ENCODE measurements around the gene MXI1. TPM values are rescaled to one million over a fixed set of nuclear protein-coding genes. Genes with fewer than 3 reads are reported as not detected.
"Not testable (repeated sequence)": the region's sequence is repeated elsewhere in the genome, so short reads cannot be mapped to it uniquely, and the experiment has no call there.

The MXI1 gene
- total RNA-seq, 1 experiment from 2014 or later: 16.6 TPM

- H3K4me1 Mint-ChIP-seq: no peaks in the 10 kb centered on the region
- TF ChIP-seq TCF7 (CRISPR knock-in tag; IDR thresholded peaks at IDR 0.05; ENCODE audit: low read depth) (no peak), ZNF219 (CRISPR knock-in tag; IDR thresholded peaks at IDR 0.05; ENCODE audit: borderline replicate concordance) (no peak), TEAD1 (CRISPR knock-in tag; IDR thresholded peaks at IDR 0.05) (no peak), NFYB (CRISPR knock-in tag; conservative IDR thresholded peaks at IDR 0.05; ENCODE audit: low read depth) (no peak), RORB (CRISPR knock-in tag; IDR thresholded peaks at IDR 0.05) (no peak), IRF1 (CRISPR knock-in tag; IDR thresholded peaks at IDR 0.05) (no peak), ARID4B (CRISPR knock-in tag; IDR thresholded peaks at IDR 0.05; ENCODE audit: borderline replicate concordance) (no peak), MAX (CRISPR knock-in tag; IDR thresholded peaks at IDR 0.05) (no peak), PRDM15 (CRISPR knock-in tag; IDR thresholded peaks at IDR 0.05) (no peak), ELF4 (CRISPR knock-in tag; IDR thresholded peaks at IDR 0.05; ENCODE audit: low read depth) (no peak), NR1H2 (CRISPR knock-in tag; IDR thresholded peaks at IDR 0.05) (no peak), ZNF281 (CRISPR knock-in tag; IDR thresholded peaks at IDR 0.05) (no peak), FOXP4 (CRISPR knock-in tag; IDR thresholded peaks at IDR 0.05) (no peak), JAZF1 (CRISPR knock-in tag; IDR thresholded peaks at IDR 0.05) (no peak), PRRX2 (CRISPR knock-in tag; IDR thresholded peaks at IDR 0.05) (no peak)
- POLR2A ChIA-PET: no interaction called here
- H3K4me3 Mint-ChIP-seq: no peak overlapping the region
- H3K36me3 Mint-ChIP-seq: no peaks in the 10 kb centered on the region
- DNase-seq (ENCODE audit: low spot score): no peak
- no peak for ATAC-seq
- H3K27ac Mint-ChIP-seq: no peak overlapping the region
- H3K9me3 Mint-ChIP-seq: no peaks in the 10 kb centered on the region
- peaks cover 31% of the 10 kb centered on the region for H3K27me3 Mint-ChIP-seq (ENCODE audit: low read depth)
- CTCF ChIA-PET: interaction anchor here (0.6 kb wide), 1 partner anchor 8 kb away, joined by 3 read pairs; no protein-coding TSS in a partner anchor
Observed at GRCh38 chr10:110184398-110184797, 23.0 kb upstream of the MXI1 start.

GRCh38 chr10:110185646-110186182, 21.7 kb upstream of the MXI1 start:
- CTCF ChIA-PET; ATAC-seq; H3K9me3 Mint-ChIP-seq; H3K36me3 Mint-ChIP-seq; POLR2A ChIA-PET; H3K4me1 Mint-ChIP-seq; H3K27ac Mint-ChIP-seq; H3K4me3 Mint-ChIP-seq; DNase-seq (ENCODE audit: low spot score): not testable (repeated sequence)
- H3K27me3 Mint-ChIP-seq (ENCODE audit: low read depth): peaks cover 34% of the 10 kb centered on the region

All from WTC11 (cell line).